ENCODE measurements around the gene JAKMIP3.

The JAKMIP3 gene

GRCh38 chr10:132040046-132040445, 25.7 kb upstream of the JAKMIP3 start:
- no peak for DNase-seq (ENCODE audit: low read depth)
- H3K4me3 ChIP-seq (ENCODE audit: control insufficient read depth, low read depth, low read length) = no peak overlapping the region
- no peak for TF ChIP-seq CTCF (IDR thresholded peaks at IDR 0.05; ENCODE audit: control insufficient read depth, insufficient read depth, low read depth, low read length, missing control alignments)

GRCh38 chr10:132041340-132041739, 24.4 kb upstream of the JAKMIP3 start:
- no peak overlapping the region for H3K4me3 ChIP-seq (ENCODE audit: control insufficient read depth, low read depth, low read length)
- TF ChIP-seq CTCF (IDR thresholded peaks at IDR 0.05; ENCODE audit: control insufficient read depth, insufficient read depth, low read depth, low read length, missing control alignments) = no peak
- DNase-seq (ENCODE audit: low read depth) = no peak

DNA sequence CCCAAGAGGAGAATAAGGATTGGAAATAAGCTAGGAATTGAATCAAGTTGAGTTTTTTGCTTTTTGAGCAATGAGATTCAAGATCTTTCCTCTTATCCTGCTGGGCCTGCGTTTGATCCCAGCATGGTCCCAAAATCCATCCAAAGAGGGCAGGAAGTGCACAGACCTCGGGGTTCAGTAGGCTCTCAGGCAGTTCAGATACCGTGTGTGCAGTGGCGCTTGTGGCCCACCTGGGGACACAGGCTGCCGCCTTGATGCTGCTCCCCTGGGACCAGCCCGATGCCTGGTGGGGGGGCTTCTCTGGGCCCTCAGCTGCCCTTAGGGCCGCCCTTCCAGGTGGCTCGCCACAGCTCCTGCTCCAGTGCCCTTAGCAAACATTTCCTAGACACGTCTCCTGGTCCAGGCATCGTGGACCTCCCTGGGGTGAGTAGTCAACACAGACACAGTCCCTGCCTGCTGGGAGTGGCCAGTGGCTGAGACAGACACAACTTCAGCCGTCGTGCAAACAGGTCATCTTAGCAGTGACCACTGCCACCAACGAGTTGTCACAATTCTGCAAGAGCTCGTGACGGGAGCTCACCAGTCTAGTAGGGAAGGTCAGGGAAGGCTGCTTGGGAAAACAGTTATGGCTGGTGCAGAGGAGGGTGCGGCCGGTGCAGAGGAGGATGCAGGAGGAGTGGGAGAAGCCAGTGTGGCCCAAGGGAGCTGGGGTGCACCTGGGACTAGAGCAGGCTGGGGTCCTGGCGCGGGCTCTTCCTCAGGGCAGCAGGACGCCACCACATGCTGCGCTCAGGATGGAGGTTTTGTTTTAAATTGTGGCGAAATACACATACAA, 21.7 kb upstream of the JAKMIP3 start:
- TF ChIP-seq CTCF (IDR thresholded peaks at IDR 0.05; ENCODE audit: control insufficient read depth, insufficient read depth, low read depth, low read length, missing control alignments) = no peak
- H3K4me3 ChIP-seq (ENCODE audit: control insufficient read depth, low read depth, low read length) = no peak overlapping the region
- no peak for DNase-seq (ENCODE audit: low read depth)

GRCh38 chr10:132044803-132045202, 20.9 kb upstream of the JAKMIP3 start:
- no peak for DNase-seq (ENCODE audit: low read depth)
- TF ChIP-seq CTCF (IDR thresholded peaks at IDR 0.05; ENCODE audit: control insufficient read depth, insufficient read depth, low read depth, low read length, missing control alignments) = no peak
- no peak overlapping the region for H3K4me3 ChIP-seq (ENCODE audit: control insufficient read depth, low read depth, low read length)

GRCh38 chr10:132045324-132045723, 20.4 kb upstream of the JAKMIP3 start:
- DNase-seq (ENCODE audit: low read depth) = no peak
- TF ChIP-seq CTCF (IDR thresholded peaks at IDR 0.05; ENCODE audit: control insufficient read depth, insufficient read depth, low read depth, low read length, missing control alignments) = no peak
- no peak overlapping the region for H3K4me3 ChIP-seq (ENCODE audit: control insufficient read depth, low read depth, low read length)

- no peak for TF ChIP-seq CTCF (IDR thresholded peaks at IDR 0.05; ENCODE audit: control insufficient read depth, insufficient read depth, low read depth, low read length, missing control alignments)
Observed at GRCh38 chr10:132047575-132048293, 18.0 kb upstream of the JAKMIP3 start.

More at GRCh38 chr10:132047575-132048293, 18.0 kb upstream of the JAKMIP3 start:
- no peak overlapping the region for H3K4me3 ChIP-seq (ENCODE audit: control insufficient read depth, low read depth, low read length)
- no peak for DNase-seq (ENCODE audit: low read depth)
